GM21526 (cell line): ENCODE measurements around the gene NPAS4.
"Not testable (repeated sequence)": the region's sequence is repeated elsewhere in the genome, so short reads cannot be mapped to it uniquely, and the experiment has no call there.

Source experiments
- ATAC-seq: cut with Tn5 transposase; IDR thresholded peaks from one replicate; pipeline ENCODE4 v1.9.1; 2021; ENCODE audit warnings: moderate library complexity; ENCODE audit not compliant: unreplicated experiment, low FRiP score

The NPAS4 gene

GRCh38 chr11:66415423-66415822, 5.4 kb upstream of the NPAS4 start:
- ATAC-seq: no peak

DNA sequence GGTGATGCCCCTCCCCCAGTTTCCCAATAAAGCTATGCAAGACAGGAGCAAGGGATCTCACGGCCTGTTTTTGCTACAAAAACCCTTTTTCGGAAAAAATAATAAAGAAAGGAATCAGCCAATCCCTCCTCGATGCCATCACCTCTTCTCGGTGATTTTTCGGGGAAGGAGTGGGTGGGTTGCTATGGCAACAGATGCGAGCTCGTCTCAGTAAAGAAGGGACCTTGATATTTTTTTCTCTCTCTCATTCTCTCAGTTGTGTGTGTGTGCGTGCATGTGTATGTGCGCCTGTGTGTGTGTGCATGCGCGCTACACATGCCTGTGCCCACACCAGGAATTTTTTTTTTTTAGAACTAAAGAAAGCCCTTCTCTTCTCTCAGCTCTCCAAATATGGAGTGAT, 3.8 kb upstream of the NPAS4 start:
- no peak for ATAC-seq

GRCh38 chr11:66418168-66418985, 2.5 kb upstream of the NPAS4 start:
- ATAC-seq: no peak

GRCh38 chr11:66418986-66419308, 1.9 kb upstream of the NPAS4 start:
- ATAC-seq: no peak

GRCh38 chr11:66419825-66420224, 1.0 kb upstream of the NPAS4 start:
- ATAC-seq: no peak

DNA sequence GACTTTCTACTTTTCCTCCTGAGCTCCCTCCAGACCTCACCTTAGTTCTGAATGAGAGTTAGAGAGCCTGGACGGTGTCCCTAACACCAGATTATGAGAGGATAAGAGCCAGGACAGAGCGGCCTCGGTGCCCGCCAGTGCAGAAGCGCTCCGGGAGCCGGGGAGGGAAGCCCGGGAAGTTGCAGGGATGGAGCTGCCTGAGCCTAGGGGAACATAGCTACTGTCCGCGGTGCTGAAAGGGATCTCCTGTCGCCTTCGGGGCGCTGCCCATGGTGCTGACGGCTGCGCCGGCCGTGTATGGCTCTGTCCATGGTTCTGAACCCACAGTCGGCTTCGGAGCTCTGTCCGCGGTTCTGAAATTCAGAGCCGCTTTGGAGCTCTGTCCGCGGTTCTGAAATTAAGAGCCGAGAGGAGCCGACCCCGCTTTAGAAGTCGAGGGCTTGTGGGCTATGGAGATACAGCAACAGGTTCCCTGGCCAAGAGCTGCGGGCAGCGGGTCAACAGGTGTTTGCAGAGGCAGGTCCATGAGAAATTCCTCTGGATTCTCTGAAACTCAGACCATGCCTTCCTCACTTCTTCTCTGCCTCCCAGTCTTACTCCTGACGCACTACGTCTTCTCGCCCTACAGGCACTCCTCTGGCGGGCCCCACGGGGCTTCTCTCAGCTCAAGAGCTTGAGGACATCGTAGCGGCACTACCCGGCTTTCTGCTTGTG, 814 bp downstream of the NPAS4 start:
- no peak for ATAC-seq

- no peak for ATAC-seq
These were observed 5.5 kb downstream of the NPAS4 start for GRCh38 chr11:66426314-66426713.

GRCh38 chr11:66428933-66429332, 8.1 kb downstream of the NPAS4 start:
- no peak for ATAC-seq

GRCh38 chr11:66429983-66430602, 9.3 kb downstream of the NPAS4 start:
- ATAC-seq: no peak

GRCh38 chr11:66431287-66431686, 10.5 kb downstream of the NPAS4 start:
- not testable (repeated sequence) for ATAC-seq

- ATAC-seq: not testable (repeated sequence)
These were observed 11.1 kb downstream of the NPAS4 start for GRCh38 chr11:66431871-66432329.

DNA sequence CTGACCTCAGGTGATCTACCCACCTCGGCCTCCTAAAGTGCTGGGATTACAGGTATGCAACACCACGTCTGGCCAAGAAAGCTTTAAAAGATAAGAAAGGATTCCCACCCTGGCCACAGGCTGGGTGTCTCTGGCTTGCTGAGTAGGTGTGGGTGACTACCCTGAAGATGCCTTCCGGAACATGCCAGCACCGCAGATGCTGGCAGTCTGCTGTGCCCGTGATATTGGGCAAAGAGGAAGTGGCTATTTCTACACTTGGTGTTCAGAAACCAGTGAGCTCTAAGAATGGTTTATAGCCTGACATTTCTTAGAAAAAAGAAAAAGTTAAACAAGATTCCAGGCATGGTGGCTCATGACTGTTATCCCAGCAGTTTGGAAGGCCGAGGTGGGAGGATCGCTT, 11.8 kb downstream of the NPAS4 start:
- no peak for ATAC-seq

GRCh38 chr11:66437979-66438503, 17.2 kb downstream of the NPAS4 start:
- ATAC-seq: no peak

DNA sequence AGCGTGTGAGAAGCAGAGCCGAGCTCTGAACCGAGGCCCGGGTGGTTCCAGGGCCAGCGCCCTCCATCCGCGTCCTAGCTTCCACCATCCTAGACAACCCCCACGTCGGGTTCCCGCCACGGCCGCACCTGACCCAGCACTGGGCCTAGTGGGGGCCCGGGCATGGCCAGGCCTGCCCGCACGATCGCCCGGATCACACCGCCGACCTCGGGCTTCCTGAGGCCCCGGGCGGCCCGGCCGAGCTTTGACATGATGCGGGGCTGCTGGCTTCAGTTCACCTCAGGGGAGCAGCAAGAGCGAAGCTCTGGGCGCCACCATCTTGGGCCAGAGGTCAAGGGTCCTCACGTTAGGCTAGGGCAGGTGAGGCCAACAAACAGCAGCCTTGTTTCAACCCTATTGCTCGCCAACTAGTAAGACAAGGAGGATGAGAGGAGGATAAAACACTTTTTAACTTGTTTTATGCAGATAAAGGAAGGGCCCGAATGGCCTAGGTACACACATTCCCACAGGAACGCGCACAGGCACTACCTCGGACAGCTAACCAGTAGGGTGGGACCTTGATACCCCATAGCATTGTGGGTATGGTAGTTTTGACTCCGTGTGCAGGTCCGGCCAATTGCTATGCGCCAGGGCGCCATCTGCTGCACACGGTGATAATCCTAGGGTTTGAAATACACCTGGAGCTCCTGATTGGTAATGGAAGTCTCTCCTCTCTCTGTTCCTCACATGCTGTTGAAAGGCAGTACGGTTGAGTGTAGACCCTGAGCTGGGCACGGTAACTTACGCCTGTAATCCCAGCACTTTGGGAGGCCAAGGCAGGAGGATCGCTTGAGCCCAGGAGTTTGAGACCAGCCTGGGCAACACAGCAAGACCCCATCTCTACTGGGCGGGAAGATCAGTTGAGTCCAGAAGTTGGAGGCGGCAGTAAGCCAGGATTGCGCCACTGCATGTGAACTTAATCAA, 17.9 kb downstream of the NPAS4 start, which contains the start of gene MRPL11:
TSS of gene MRPL11 (minus strand) at position 345 of the 963 bp plus-strand sequence. CDS start at position 251, 94 bp downstream.
- peak; percentile 89 for ATAC-seq

- ATAC-seq: not testable (repeated sequence)
These were observed 19.5 kb downstream of the NPAS4 start for GRCh38 chr11:66440101-66440939.

DNA sequence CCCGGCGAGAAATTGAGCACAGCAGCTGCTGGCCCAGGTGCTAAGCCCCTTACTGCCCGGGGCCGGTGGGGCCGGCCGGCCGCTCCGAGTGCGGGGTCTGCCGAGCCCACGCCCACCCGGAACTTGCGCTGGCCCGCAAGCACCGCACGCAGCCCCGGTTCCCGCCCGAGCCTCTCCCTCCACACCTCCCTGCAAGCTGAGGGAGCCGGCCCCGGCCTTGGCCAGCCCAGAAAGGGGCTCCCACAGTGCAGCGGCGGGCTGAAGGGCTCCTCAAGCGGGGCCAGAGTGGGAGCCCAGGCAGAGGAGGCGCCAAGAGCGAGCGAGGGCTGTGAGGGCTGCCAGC, 20.1 kb downstream of the NPAS4 start:
- not testable (repeated sequence) for ATAC-seq

DNA sequence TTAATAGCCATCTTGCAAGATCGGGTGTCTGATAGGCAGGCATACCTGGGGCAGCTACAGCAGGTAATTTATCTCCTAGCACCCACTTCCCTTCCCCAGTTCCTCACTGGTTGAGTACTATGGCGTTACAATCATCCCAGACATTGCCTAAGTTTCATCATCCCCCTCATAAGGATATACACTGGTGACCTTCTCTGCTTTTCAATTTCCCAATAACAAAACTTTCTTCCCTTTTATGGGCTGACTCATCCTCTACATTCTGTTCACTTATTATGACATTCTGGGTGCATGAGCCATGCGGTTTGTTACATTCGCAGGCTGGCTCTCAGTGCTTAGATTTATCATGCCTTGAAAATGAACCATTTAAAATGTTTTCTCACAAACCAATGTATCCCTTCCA, 22.8 kb downstream of the NPAS4 start:
- ATAC-seq: no peak

- ATAC-seq: no peak
These were observed 26.2 kb downstream of the NPAS4 start for GRCh38 chr11:66447012-66447411.

GRCh38 chr11:66448523-66448922, 27.7 kb downstream of the NPAS4 start:
- no peak for ATAC-seq
